Loucy (cell line): Measurements from ENCODE around the gene BANK1.

Source experiments
- CTCF ChIP-seq: fragments of 200-600 bp; sonication (generic); conservative IDR thresholded peaks from 2 replicates; pipeline ENCODE4 v1.5.1; 2014; ENCODE audit warnings: mild to moderate bottlenecking, antibody characterized with exemption, low read length
- EZH2phosphoT487 ChIP-seq: fragments of 200-600 bp; IDR thresholded peaks from 2 replicates; pipeline ENCODE4 v1.6.1; 2018; ENCODE audit warnings: antibody characterized with exemption, mild to moderate bottlenecking, moderate library complexity, borderline replicate concordance

- TF ChIP-seq CTCF (no peak), EZH2phosphoT487 (no peak)
These were observed 124.2 kb downstream of the BANK1 start for GRCh38 chr4:101914761-101915160.
